ENCODE measurements around the gene ERCC5.

Gene ERCC5

GRCh38 chr13:102915393-102915930 is 69.6 kb downstream of the ERCC5 start:
- ChIA-PET POLR2A (no interaction called here), CTCF (interaction anchor here (0.7 to 7.4 kb wide), 23 partner anchors 9 to 362 kb away, joined by 3 to 71 read pairs (median 4); no protein-coding TSS in a partner anchor)
- TF ChIP-seq CTCF (IDR thresholded peaks at IDR 0.05; ENCODE audit: control extremely low read depth, extremely low read depth, low read depth, missing control alignments): no peak
- DNase-seq (ENCODE audit: extremely low spot score): no peak

- CTCF ChIA-PET: interaction anchor here (1.0 to 7.4 kb wide), 14 partner anchors 10 to 272 kb away, joined by 3 to 71 read pairs (median 6); no protein-coding TSS in a partner anchor
- POLR2A ChIA-PET: no interaction called here
- DNase-seq (ENCODE audit: extremely low spot score): no peak
- TF ChIP-seq CTCF (IDR thresholded peaks at IDR 0.05; ENCODE audit: control extremely low read depth, extremely low read depth, low read depth, missing control alignments): no peak
Observed at GRCh38 chr13:102917019-102917418, 71.2 kb downstream of the ERCC5 start.

- ChIA-PET POLR2A (no interaction called here), CTCF (interaction anchor here (0.9 to 2.2 kb wide), 4 partner anchors 10 to 218 kb away, joined by 3 to 8 read pairs (median 6); no protein-coding TSS in a partner anchor)
- no peak for TF ChIP-seq CTCF (IDR thresholded peaks at IDR 0.05; ENCODE audit: control extremely low read depth, extremely low read depth, low read depth, missing control alignments)
- DNase-seq (ENCODE audit: extremely low spot score): no peak
Observed at GRCh38 chr13:102922184-102922583, 76.4 kb downstream of the ERCC5 start.

Measured in GM10248 (cell line).